GM21515 (cell line): ENCODE results near the gene OR10G7.

Experiments
- ATAC-seq: cut with Tn5 transposase; IDR thresholded peaks from one replicate; pipeline ENCODE4 v1.9.1; 2021; ENCODE audit not compliant: unreplicated experiment

OR10G7 gene, protein sequence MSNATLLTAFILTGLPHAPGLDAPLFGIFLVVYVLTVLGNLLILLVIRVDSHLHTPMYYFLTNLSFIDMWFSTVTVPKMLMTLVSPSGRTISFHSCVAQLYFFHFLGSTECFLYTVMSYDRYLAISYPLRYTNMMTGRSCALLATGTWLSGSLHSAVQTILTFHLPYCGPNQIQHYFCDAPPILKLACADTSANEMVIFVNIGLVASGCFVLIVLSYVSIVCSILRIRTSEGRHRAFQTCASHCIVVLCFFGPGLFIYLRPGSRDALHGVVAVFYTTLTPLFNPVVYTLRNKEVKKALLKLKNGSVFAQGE

DNA sequence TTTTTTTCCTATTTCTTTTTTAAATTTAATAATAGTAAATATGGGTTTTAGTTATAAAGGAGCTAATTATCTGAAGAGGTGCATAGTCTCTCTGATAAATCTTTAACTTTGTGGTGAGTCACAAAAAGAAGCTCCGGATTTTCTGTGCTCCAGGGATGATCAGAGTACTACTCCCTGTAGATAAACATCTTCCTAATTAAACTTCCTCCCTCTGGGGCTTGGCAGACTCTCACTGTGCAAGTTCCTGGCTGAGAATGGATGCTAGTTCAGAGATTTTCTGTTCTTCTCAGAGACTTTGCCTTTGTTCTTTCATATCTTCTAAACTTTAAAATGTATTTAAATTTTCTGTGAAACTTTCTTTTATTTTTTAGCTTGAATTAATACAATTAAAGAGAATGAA, at the start of gene OR10G7:
TSS of gene OR10G7 (minus strand) at position 72 of the 400 bp plus-strand sequence. CDS start 2,324 bp downstream, outside the sequence.
- ATAC-seq, result no peak

DNA sequence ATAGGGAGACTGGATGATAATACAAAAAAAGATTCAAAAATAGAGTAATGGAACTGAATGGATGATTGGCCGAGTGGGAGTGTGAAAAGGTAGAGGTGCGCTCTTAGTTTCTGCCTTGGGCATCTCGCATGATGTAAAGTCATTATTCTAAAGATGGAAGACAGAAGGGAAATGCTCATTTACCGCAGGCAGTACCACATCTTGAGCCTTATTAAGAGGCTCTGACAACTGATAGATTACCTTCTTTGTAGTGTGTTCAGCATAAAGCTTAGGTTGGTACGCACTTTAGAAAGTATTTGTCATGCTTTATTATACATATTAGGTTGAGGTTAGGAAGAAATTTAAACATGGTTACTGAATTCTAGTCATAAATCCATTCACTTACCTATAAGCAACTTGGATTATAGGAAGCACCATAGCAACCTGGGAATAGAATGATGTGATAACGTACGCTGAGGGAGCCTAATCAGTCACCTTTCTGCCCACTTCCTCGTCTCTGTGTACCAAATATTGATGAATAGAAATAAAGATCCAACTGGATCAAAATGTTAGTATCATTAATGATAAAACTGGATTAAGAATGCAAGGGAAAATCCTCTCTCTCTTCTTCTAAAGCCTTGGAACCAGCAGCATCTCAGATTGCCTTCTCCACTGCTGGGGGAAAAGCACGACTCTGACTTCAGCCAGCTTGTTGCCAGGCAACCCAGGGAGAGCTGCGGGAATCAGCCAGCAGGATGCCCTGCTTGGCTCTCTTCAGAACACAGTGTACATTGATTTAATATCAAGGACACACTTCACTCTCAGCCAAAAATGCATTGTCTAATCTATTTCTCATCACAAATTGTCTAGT, 45.1 kb upstream of the OR10G7 start:
- no peak for ATAC-seq

DNA sequence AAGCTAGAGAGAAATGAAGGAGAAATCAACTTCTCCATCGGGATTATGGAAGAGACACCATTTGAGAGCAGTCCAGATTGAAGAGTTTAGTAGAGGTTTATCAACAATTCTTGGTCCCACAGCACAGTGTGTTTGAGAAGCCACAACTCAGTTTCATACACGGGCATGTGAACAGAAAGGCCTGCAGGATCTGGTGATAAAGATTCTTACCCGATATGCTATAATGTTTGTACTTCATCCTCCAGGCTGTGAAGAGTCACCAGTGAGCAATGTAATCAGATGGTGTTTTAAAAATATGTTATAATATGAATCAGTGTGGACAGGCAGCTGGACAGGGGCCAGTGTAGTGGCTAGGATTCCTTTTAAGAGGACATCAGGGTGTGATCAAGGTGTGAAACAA, 44.5 kb upstream of the OR10G7 start:
- no peak for ATAC-seq

DNA sequence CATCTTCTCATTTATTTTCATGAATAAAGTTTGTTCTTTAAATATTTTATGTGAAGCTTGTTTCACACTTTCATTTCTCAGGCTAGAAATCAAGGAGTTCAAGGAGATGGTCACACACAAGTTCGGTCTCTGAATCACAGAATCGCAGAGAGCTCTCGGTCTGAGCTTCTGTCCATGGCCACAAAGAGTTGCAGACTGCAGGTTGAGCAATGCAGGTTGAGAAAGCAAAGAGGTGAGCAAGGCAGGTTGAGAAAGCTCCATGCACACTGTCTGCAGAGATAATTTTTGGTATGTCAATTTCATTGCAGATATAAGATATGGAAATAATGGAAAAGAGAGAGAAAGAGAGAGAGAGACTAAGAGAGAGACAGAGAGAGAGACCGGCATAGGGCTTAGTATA, 41.2 kb upstream of the OR10G7 start:
- no peak for ATAC-seq

DNA sequence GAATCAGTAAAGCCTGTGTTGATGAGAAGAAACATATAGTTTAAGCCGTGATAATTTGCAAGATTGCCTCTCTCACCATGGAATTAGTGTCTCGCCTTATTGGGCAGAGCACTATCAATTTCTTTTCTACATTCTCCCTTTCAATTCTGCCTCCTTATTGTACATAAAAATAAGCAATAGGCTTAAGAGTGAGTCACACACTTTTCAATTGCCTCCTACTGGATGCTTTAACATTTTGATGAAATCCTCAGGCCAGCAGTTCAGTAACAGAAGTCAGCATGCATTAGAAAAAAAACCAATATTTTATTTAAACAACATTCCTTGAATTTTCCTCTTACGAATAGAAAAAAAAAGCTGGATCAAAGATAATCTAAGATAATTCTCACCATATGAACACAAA, 40.4 kb upstream of the OR10G7 start:
- no peak for ATAC-seq

DNA sequence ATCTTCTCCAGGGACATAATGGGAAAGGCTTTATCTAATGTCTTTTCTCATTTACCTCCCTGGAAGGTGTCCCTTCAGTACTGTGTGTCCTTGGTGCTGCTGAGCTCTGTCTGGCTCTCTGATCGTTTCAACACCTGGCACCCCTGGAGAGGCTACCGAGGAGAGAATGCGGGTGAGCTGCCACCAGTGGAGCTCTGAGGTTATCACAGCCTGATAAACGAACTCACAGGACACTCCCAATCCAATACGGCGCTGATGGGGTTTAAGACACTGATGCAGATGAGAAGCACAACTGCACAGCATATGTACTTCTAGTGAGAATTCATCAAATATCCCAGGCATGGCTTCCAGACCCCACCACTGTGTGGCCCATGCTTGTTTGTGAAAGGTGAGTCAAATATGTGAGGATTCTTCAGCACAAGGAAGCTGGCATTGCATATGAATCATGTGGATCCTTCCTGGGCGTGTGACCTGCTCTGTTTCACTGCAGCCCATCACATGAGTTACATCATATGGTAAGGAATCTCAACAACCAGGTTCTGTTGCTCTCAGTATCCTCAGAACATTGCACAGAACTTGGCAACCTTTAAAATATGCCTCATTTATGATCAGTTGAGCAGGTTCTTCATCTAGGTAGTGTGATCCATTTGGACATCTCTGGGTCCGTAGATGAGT, 39.3 kb upstream of the OR10G7 start:
- ATAC-seq, result no peak

DNA sequence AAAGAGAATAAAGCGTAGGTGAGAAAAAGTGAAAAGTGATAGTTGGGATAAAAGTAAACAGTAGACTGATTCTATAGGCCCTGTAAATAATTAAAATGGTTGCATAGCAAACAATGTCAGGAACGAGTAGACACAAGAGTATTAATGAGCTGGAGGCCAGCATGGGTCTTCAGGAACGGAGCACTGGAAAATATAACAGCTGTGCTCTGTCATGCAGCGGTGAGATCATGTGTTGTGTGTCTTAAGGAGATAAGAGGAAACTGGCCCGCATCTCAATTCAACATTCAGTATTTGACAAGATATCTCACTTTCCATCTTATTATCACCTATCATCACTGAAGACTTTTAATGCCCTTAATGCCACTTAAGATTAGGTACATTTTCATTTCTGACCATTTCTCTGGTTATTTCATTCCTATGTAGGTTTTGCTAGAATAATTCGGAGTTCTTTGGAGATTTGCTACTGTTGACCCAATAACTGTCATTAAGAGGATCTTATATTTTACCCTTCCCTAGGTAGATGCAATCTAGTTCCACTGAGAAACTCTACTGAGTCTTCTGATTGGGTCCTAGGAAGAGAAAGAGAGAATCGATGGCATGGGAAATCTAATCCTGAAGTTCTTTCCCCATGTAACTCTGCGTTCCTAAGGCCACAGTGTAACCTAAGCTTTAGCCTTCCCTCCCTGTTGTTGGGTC, 38.7 kb upstream of the OR10G7 start:
- no peak for ATAC-seq

DNA sequence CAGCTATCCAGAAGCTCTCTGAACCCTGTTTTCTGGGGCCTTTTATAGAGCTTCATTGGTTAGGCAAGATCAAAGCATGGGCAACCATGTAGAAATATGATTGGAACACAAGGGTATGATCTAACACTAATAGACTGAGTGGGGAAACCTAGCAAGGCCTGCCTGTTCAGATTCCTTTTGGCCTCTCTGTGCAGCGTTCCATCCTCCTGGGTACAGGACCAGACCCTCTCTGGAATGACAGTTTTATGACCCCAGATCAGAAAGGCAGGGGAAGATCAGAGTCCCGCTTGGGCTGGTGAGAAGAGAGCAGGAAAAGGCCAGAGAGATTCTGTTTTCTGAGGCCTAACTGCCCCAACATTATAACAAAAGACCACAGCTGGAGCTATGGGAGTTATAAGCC, 37.5 kb upstream of the OR10G7 start:
- ATAC-seq, result no peak

DNA sequence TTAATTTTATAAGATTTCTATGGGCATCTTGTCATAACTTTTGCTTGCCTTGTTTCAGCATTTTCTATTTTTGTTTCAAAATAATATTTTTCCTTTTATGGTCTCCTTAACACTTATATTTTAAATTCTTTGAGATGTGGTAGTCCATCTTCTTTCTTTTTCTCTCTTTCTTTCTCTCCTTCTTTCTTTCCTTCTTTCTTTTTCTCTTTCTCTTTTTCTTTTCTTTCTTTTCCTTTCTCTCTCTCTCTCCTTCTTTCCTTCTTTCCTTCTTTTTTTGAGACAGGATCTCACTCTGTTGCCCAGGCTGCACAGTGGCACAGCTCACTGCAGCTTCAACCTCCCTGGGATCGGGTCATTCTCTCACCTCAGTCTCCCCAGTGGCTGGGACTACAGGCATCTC, 36.1 kb upstream of the OR10G7 start:
- no peak for ATAC-seq

DNA sequence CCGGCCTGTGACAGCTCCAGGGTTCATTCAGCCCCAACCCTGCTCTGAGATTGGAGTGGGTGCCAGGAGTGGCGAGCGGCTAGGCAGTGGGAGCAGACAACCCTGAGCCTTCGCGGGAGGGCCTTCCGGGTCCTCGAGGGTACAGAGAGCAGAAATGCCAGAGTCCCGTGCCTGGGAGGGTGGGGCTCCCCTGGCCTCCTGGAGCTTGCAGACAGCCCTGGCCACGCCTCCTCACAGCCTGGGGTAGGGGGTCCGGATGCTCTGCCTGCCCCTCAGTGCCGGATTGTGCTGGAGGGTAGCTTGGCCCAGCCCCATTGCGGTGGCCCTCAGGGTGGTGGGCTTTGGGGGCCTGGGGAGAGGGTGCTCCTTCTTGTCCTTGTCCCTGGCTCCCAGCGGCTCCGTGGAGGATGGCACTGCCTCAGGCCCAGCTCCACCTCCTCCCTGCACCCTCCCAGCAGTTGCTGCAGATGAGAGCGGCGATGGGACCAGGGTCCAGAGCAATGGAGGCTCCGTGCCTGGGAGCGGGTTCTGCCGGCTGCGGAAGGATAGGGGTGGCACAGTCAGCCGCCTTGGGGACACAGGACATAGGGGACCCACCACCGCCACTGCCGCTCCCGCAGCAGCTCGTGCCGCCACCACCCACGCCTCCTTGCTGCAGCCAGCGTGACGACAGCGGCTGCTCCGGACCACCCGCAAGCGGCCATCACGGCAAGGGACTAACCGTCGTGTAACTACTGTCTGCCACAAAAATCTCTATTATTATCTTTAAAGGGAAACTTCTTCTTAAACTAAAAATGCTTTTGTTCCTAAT, 34.9 kb upstream of the OR10G7 start:
- ATAC-seq, result peak; percentile 53

DNA sequence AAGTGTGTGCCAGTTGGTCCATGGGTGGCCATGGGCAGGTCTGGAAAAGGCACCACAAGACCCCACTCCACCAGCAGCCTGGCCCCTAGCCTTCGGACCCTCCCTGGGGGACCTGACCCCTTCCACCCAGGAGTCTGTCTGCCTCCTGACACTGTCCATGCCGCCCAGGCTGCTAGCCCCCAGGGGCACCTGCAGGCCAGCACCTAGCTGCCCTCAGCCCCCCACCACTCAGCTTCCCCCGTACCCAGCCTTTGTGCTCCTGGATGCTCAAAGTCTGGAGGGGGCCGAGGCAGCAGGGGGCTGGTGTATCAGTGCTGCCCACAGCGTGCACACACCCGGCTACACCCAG, 34.3 kb upstream of the OR10G7 start:
- no peak for ATAC-seq

DNA sequence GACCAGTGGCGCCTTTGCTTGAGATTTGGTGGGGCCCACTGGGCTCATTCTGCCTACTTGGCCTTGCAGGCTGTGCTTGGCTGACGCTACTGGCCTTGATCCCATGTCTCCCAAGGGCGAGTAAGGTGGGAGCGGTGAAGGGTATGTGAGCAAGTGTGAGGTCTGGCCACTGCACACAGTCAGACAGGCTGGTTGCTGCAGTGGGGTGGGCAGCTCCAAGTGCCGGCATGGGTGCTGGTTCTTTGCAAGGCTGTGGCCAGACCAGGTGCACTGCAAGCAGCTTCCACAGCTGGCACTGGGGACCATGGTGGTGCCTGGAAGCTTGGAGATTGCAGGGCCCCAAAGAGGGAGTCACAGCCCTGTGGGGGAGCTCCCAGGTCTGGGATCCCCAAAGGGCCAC, 33.4 kb upstream of the OR10G7 start:
- no peak for ATAC-seq

DNA sequence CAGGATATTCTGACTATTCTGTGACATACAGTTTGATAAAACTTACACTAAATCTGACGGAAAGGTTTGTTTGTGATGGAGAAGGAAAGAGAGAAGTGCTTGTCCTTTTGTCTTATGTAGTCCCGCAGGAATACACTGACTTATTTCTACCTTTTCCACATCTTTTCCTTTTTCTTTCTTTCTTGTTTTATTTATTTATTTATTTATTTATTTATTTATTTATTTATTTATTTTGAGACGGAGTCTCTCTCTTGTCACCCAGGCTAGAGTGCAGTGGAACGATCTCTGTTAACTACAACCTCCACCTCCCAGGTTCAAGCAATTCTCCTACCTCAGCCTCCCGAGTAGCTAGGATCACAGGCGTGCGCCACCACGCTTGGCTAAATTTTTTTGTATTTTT, 31.0 kb upstream of the OR10G7 start:
- no peak for ATAC-seq

DNA sequence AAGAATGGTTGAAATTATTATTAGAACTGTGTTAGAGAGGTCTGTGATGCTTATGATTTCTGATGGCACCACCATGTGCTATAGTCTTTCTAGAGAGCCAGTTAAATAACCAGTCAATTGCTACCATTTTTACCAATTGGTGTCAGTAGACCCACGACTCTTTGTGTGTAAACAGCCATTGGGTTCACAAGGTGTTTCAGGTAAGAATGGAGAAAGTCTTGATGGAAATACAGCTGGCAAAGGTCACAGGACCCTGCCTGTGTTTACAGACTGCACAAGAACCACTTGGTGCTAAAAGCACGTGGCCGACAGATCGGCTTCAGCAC, 30.5 kb upstream of the OR10G7 start:
- ATAC-seq, result no peak

DNA sequence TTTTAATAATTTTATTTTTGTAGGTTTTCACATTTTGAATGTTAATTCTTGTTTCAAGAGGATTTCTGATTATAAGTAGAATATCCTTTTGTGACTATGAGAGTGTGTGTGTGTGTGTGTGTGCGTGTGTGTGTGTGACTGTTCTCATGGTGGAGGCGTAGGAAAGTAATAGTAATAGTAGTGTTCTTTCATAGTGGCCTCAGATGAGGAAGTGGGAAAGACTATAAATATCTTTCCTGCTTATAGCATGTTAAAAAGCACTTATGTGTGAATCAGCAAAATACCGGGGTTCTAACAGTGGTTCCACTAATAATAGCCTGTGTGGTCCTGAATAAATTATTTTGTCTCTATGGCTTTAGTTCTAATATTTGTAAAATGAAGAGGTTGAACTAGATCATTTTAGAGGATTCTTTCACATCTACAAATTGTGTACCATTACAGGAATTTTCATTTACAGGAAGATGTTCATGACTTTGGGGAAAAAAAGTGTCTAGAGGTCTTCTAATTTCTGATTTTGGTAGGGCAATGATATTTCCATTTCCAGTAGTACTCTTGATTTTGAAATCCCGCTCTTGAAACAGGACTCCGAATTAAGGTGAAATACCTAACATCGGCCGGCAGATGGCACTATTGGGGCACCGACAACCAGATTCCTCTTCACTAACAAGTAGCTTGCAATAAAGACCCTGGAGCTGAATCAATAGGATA, 29.9 kb upstream of the OR10G7 start:
- ATAC-seq, result peak; percentile 84

DNA sequence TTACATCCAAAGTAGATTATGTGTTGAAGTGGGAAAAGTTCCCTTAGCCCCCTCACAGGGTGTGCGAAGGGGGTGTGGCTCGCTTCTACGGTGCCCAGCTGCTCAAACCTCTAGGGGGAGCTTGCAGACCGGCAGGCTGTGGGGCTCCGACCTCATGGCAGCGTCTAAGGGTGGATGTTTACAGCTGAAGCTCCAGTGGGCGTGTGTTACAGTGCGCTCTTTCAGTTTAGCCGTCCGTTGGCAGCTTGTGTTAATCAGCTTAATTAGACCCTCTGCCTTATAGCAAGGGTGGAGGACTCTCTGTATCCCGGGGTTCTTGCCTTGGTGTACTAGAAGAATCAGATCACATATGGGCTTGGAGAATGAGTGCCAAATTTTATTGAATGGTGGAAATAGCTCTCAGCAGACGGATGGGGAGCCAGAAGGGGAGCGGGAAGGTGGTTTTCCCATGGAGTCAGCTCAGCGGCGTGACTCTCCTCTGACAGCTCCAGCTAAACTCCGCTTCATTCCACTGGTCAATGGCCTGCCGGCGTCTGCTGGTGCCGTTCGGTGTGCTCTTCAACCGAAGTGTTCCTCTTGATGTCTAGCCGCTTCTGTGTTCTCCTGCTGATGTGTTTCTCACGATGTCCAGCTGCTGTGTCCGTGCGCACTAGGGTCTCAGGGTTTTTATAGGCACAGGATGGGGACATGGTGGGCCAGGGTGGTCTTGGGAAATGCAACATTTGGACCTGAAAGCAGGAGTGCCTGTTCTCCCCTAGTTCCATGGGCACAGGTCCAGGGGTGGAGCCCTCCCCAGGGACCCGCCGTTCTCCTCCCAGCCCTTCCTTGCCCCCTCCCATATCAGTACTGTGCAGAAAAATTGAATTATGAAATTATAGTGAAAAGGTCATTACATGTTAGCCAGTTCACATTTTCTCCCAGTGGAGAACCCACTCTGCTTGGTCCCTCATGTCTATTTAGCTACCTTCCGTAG, 28.6 kb upstream of the OR10G7 start:
- ATAC-seq, result peak; percentile 66

DNA sequence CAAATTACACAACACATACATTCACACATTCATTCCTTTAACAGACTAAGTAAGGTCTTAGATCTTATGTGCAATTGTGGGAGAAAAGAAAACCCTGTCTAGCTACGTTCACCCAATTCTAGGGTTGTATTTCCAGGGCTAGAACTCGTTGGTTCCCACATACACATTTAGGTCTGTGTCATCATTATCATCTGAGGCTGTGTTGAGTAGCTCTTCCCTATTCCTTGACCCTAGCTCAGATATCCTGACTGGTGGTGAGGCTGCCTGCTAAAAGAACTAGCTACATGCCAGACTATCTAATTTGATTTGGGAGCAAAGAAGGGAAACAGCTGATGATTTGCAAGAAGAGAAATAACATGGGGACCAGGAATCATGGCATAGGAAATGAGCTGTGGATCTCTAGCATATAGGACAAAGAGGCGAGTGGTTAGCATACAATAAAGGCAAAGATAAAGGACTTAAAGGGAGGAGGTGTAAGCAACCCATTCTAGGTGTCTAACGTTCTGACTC, 27.5 kb upstream of the OR10G7 start:
- no peak for ATAC-seq

DNA sequence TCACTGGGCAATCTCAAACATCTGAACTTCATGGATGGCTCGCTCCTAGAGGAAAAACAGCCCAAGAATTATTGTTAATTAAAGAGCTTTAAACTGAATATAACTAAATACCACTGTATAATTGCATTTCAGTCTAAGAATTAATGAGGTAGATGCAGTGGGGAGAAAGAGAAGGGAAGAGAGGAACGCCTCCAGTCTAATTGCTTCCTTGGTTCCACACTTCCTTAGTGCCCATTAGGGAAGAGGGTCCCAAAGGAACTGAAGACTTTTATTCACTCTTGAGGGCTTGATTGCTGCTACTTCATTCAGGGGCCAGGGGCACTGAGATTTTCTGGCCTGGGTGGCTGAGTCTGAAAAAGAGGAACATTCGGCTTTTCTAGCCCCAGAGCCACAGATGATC, 11.8 kb upstream of the OR10G7 start:
- no peak for ATAC-seq

DNA sequence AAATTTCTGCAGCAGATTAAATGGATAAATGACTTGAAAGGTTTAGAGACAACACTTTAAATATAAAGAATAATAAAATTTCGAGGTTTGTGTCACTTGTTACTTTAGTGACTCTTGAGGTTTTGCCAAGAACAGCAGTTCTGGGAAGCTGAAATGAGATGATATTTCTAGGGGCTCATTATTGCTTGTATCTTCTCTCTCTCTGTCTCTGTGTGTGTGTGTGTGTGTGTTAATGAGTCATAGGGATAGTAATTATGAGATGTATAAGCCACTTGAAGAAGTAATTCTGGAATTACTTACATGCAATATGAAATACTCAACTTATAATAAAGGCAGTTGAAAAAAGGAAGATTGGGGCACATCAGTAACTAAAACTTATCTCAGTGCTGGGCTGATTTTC, 9.6 kb upstream of the OR10G7 start:
- ATAC-seq, result no peak
